ENCODE measurements around the gene CD33. TPM values are rescaled to one million over a fixed set of nuclear protein-coding genes. Genes with fewer than 3 reads are reported as not detected.

The CD33 gene
- total and polyA plus RNA-seq, 2 of the 8 experiments (the other 6 are each of a cell fraction or from before 2014, with no cell fraction given), result 0.06 TPM; not detected in 1

DNA sequence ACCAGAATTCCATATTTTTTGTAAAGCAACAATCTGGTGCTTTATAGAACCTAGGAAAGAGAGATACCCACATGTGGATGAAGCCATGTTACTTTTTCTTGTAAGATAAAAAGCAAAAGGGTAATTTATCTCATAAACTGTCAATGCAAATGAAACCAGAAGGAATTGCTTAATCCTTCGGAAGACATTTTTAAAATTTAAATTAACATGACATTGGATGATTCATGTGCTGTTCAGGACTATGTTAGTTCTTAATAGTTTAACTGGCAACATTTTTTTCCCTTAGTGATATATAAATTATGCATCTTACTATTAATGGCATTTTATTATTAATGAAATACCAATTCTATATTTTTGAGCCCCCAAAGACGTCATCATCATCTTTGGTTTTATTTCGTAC is 60.8 kb downstream of the CD33 start:
- Histone ChIP-seq H4K5ac (ENCODE audit: insufficient read length, low read depth, low read length) (no peak overlapping the region), H3K4me2 (ENCODE audit: insufficient read depth in 1 of 2, low read depth in 2 of 2, low read length in 2 of 2) (no peak overlapping the region), H3K79me2 (ENCODE audit: control insufficient read depth in 1 of 2, insufficient read depth in 2 of 2, low read length in 2 of 2) (no peaks in the 10 kb centered on the region), H2BK5ac (ENCODE audit: low read depth, low read length) (no peak overlapping the region), H2AFZ (ENCODE audit: low read length) (no peak overlapping the region), H3K27ac (ENCODE audit: low read depth, low read length) (no peak overlapping the region), H2BK15ac (ENCODE audit: low read length) (no peak overlapping the region), H3K4ac (replicated peaks; ENCODE audit: insufficient read length, low read depth, low read length) (no peak overlapping the region), H3K18ac (ENCODE audit: extremely low read depth, low read length) (no peak overlapping the region), H3K4me3 (ENCODE audit: extremely low read depth in 1 of 4, insufficient read depth in 2 of 4, low read depth in 3 of 4, low read length in 4 of 4) (no peak overlapping the region), H3K9ac (replicated peaks in 1 of 4; ENCODE audit: extremely low read depth in 1 of 4, low read depth in 3 of 4, low read length in 3 of 4) (no peak overlapping the region), H4K91ac (replicated peaks; ENCODE audit: insufficient read length, low read length) (no peak overlapping the region), H3K36me3 (ENCODE audit: control insufficient read depth in 2 of 4, insufficient read depth in 4 of 4, low read length in 3 of 4) (no peaks in the 10 kb centered on the region), H3K56ac (replicated peaks; ENCODE audit: insufficient read length, low read depth, low read length) (no peak overlapping the region), H4K8ac (ENCODE audit: extremely low read depth, insufficient read depth, low read length) (no peak overlapping the region), H4K20me1 (replicated peaks in 1 of 2; ENCODE audit: control insufficient read depth in 1 of 2, insufficient read depth in 2 of 2, low read length in 2 of 2) (no peaks in the 10 kb centered on the region), H2AK5ac (ENCODE audit: low read depth, low read length) (no peak overlapping the region), H2BK120ac (replicated peaks; ENCODE audit: low read depth, low read length) (no peak overlapping the region), H3K14ac (ENCODE audit: insufficient read length) (no peak overlapping the region), H3K79me1 (ENCODE audit: low read depth, low read length) (no peaks in the 10 kb centered on the region), H2BK20ac (ENCODE audit: low read length) (no peak overlapping the region), H3K4me1 (replicated peaks in 1 of 4; ENCODE audit: control insufficient read depth in 3 of 4, insufficient read depth in 4 of 4, low read length in 3 of 4) (no peaks in the 10 kb centered on the region), H3K9me3 (ENCODE audit: insufficient read depth in 2 of 2, low read depth in 1 of 2, low read length in 1 of 2) (peaks cover under 1 to 5% of the 10 kb centered on the region in 2 experiments; a peak in 2 of 4 replicates), H2BK12ac (ENCODE audit: low read depth, low read length) (no peak overlapping the region), H3K23me2 (ENCODE audit: low read depth, low read length) (no peaks in the 10 kb centered on the region), H3K23ac (ENCODE audit: insufficient read length) (no peak overlapping the region), H3K27me3 (replicated peaks in 1 of 4; ENCODE audit: control insufficient read depth in 3 of 4, extremely low read depth in 1 of 4, insufficient read depth in 3 of 4, low read length in 3 of 4) (no peaks in the 10 kb centered on the region)
- FAIRE-seq (no peak), DNase-seq (ENCODE audit: low read depth in 1 of 2, low spot score in 2 of 2) (no peak)
- WGBS, 2 experiments (ENCODE audit: extremely low coverage in 1 of 2, insufficient coverage in 1 of 2, insufficient read length in 1 of 2, insufficient replicate concordance in 2 of 2, low coverage in 1 of 2, low lambda C conversion rate in 2 of 2, missing lambda C conversion rate in 1 of 2), result 84% methylated on average over 3 of the region's 3 CpGs; no CpG with 5 or more reads in 1 of the 2 experiments
- CTCF ChIA-PET (ENCODE audit: partially characterized antibody), result interaction anchor here (1.6 kb wide), 1 partner anchor 26 kb away, joined by 3 read pairs; no protein-coding TSS in a partner anchor
- TF ChIP-seq, protein P1, sequence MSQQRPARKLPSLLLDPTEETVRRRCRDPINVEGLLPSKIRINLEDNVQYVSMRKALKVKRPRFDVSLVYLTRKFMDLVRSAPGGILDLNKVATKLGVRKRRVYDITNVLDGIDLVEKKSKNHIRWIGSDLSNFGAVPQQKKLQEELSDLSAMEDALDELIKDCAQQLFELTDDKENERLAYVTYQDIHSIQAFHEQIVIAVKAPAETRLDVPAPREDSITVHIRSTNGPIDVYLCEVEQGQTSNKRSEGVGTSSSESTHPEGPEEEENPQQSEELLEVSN (IDR thresholded peaks at IDR 0.05), result no peak
- no peak for TF ChIP-seq NRF1 (IDR thresholded peaks at IDR 0.05; ENCODE audit: low read depth, low read length)
- no peak for TF ChIP-seq SP2 (IDR thresholded peaks at IDR 0.05; ENCODE audit: low read length)
- TF ChIP-seq HDAC6 (IDR thresholded peaks at IDR 0.05; ENCODE audit: low read depth, low read length), result no peak
- TF ChIP-seq JUND (IDR thresholded peaks at IDR 0.05; ENCODE audit: low read length), result no peak
- no peak for TF ChIP-seq EGR1 (IDR thresholded peaks at IDR 0.05; ENCODE audit: borderline replicate concordance, low read depth, low read length)
- TF ChIP-seq TBP (IDR thresholded peaks at IDR 0.05; ENCODE audit: low read depth, low read length), result no peak
- TF ChIP-seq KDM4A (IDR thresholded peaks at IDR 0.05; ENCODE audit: low read depth, low read length, severe bottlenecking), result no peak
- TF ChIP-seq ATF2 (IDR thresholded peaks at IDR 0.05; ENCODE audit: low read length), result no peak
- no peak for TF ChIP-seq POLR2AphosphoS5 (IDR thresholded peaks at IDR 0.05; ENCODE audit: low read depth, low read length)
- TF ChIP-seq TEAD4 (IDR thresholded peaks at IDR 0.05; ENCODE audit: low read depth, low read length), result no peak
- TF ChIP-seq KDM1A (IDR thresholded peaks at IDR 0.05; ENCODE audit: borderline replicate concordance, low read length), result no peak
- POLR2A ChIA-PET (ENCODE audit: partially characterized antibody), result no interaction called here
